SK-N-SH (cell line): Measurements from ENCODE around the gene NPAS1. TPM values are rescaled to one million over a fixed set of nuclear protein-coding genes. Genes with fewer than 3 reads are reported as not detected.

Experiments
- CTCF ChIA-PET: fragments of 300-600, 350-600 bp; formaldehyde crosslinking; extraction: SDS; loops from one replicate; lab custom pipeline; 2021; lab: Yijun Ruan, JAX
- POLR2A ChIA-PET: fragments of 350-600 bp; sonication (Branson Sonifier 250); formaldehyde crosslinking; extraction: SDS; loops from one replicate; lab custom pipeline; 2020; ENCODE audit warnings: antibody characterized with exemption, inconsistent platforms; lab: Yijun Ruan, JAX
- DNase-seq: peaks from one replicate; pipeline ENCODE4 v3.0.0; 2012
- H2AFZ ChIP-seq: fragments of 200-600 bp; sonication (generic); 2 replicates; pipeline ENCODE4 v1.8.1; 2016; ENCODE audit warnings: antibody characterized with exemption, mild to moderate bottlenecking, low read depth
- H3F3A ChIP-seq: fragments of 200-600 bp; sonication (generic); replicated peaks from 2 replicates; pipeline ENCODE3; 2016; ENCODE audit warnings: antibody characterized with exemption, mild to moderate bottlenecking; ENCODE audit not compliant: insufficient read depth
- H3K27ac ChIP-seq, 2 experiments: fragments of 200-500 bp in 1 of 2; fragments of 200-600 bp in 1 of 2; sonication (Bioruptor generic) in 1 of 2; sonication (generic), shearing (Covaris generic) in 1 of 2; 2 replicates each; pipeline versions ENCODE4 v1.5.1 to v1.6.1; 2014 to 2016; ENCODE audit warnings: low read depth in 2 of 2, inconsistent platforms in 1 of 2, low read length in 1 of 2, mild to moderate bottlenecking in 1 of 2, mixed read lengths in 1 of 2
- H3K27me3 ChIP-seq: fragments of 200-600 bp; sonication (generic), shearing (Covaris generic); 2 replicates; pipeline ENCODE4 v1.6.1; 2016; ENCODE audit warnings: mixed run types; ENCODE audit not compliant: insufficient read depth
- H3K36me3 ChIP-seq, 2 experiments: fragments of 200-500 bp in 1 of 2; fragments of 200-600 bp in 1 of 2; sonication (Bioruptor generic) in 1 of 2; sonication (generic) in 1 of 2; replicated peaks in 1 of 2; 2 replicates each; pipeline versions ENCODE3 to v1.5.1; 2014 to 2016; ENCODE audit warnings: low read length in 1 of 2, mild to moderate bottlenecking in 1 of 2; ENCODE audit not compliant: insufficient read depth in 2 of 2, control insufficient read depth in 1 of 2
- H3K4me1 ChIP-seq, 2 experiments: fragments of 200-500 bp in 1 of 2; fragments of 200-600 bp in 1 of 2; sonication (Bioruptor generic) in 1 of 2; sonication (generic), shearing (Covaris generic) in 1 of 2; 2 replicates each; pipeline versions ENCODE4 v1.5.1 to v1.6.1; 2014 to 2016; ENCODE audit warnings: low read depth in 1 of 2, low read length in 1 of 2, mixed run types in 1 of 2; ENCODE audit not compliant: insufficient read depth in 2 of 2, control insufficient read depth in 1 of 2
- H3K4me2 ChIP-seq: fragments of 200-600 bp; sonication (generic), shearing (Covaris generic); 2 replicates; pipeline ENCODE4 v1.6.1; 2017; ENCODE audit warnings: mixed run types
- H3K4me3 ChIP-seq, 2 experiments: fragments of 200-500 bp in 1 of 2; fragments of 200-600 bp in 1 of 2; sonication (Bioruptor generic) in 1 of 2; sonication (generic), shearing (Covaris generic) in 1 of 2; 2 replicates each; pipeline versions ENCODE4 v1.5.1 to v1.8.1; 2014 to 2016; ENCODE audit warnings: low read depth in 2 of 2, inconsistent platforms in 1 of 2, low read length in 1 of 2, mild to moderate bottlenecking in 1 of 2, mixed read lengths in 1 of 2, moderate library complexity in 1 of 2
- H3K79me2 ChIP-seq: fragments of 200-600 bp; sonication (generic); 2 replicates; pipeline ENCODE4 v1.8.1; 2017; ENCODE audit warnings: mild to moderate bottlenecking; ENCODE audit not compliant: insufficient read depth
- H3K9ac ChIP-seq: fragments of 200-600 bp; sonication (generic); 2 replicates; pipeline ENCODE4 v1.6.1; 2017; ENCODE audit warnings: mixed run types
- H3K9me2 ChIP-seq: fragments of 200-600 bp; sonication (generic); 2 replicates; pipeline ENCODE4 v1.6.1; 2017; ENCODE audit warnings: mixed run types
- H3K9me3 ChIP-seq: fragments of 200-600 bp; sonication (generic); 2 replicates; pipeline ENCODE4 v1.6.1; 2017; ENCODE audit warnings: mixed run types, mild to moderate bottlenecking, moderate library complexity
- H4K20me1 ChIP-seq: fragments of 200-600 bp; sonication (generic); 2 replicates; pipeline ENCODE4 v1.6.1; 2017; ENCODE audit warnings: mild to moderate bottlenecking, mixed run types; ENCODE audit not compliant: insufficient read depth
- FOSL2 ChIP-seq: IDR thresholded peaks from 2 replicates; pipeline ENCODE4 v1.4.0; 2012; ENCODE audit warnings: low read depth, mild to moderate bottlenecking, moderate library complexity, borderline replicate concordance
- FOXM1 ChIP-seq: IDR thresholded peaks from 2 replicates; pipeline ENCODE4 v1.4.0; 2012; ENCODE audit warnings: low read depth, mild to moderate bottlenecking
- GABPA ChIP-seq: IDR thresholded peaks from 2 replicates; pipeline ENCODE4 v1.4.0; 2012; ENCODE audit warnings: low read depth, mild to moderate bottlenecking
- GATA2 ChIP-seq: sonication (generic); formaldehyde crosslinking; IDR thresholded peaks from 2 replicates; pipeline ENCODE4 v1.5.0; 2020; ENCODE audit warnings: mild to moderate bottlenecking, missing genetic modification reagents
- JUND ChIP-seq: IDR thresholded peaks from 2 replicates; pipeline ENCODE4 v1.4.0; 2012
- MAX ChIP-seq: IDR thresholded peaks from 2 replicates; pipeline ENCODE4 v1.4.0; 2012; ENCODE audit warnings: low read depth
- NFIC ChIP-seq: IDR thresholded peaks from 2 replicates; pipeline ENCODE4 v1.4.0; 2012; ENCODE audit warnings: borderline replicate concordance
- POLR2AphosphoS5 ChIP-seq: IDR thresholded peaks from 2 replicates; pipeline ENCODE4 v1.6.1; 2012; ENCODE audit warnings: low read depth, low read length
- REST ChIP-seq: IDR thresholded peaks from 2 replicates; pipeline ENCODE4 v1.6.1; 2012; ENCODE audit warnings: mild to moderate bottlenecking, low read depth, low read length, moderate library complexity
- RFX5 ChIP-seq: IDR thresholded peaks from 2 replicates; pipeline ENCODE4 v1.6.1; 2012; ENCODE audit warnings: mild to moderate bottlenecking, improper control_type of control experiment, low read length
- RXRA ChIP-seq: IDR thresholded peaks from 2 replicates; pipeline ENCODE4 v1.4.0; 2012; ENCODE audit warnings: low read depth, mild to moderate bottlenecking, borderline replicate concordance
- SIN3A ChIP-seq: IDR thresholded peaks from 2 replicates; pipeline ENCODE4 v1.6.1; 2012; ENCODE audit warnings: low read depth, mild to moderate bottlenecking, low read length, moderate library complexity, borderline replicate concordance
- SMC3 ChIP-seq: IDR thresholded peaks from 2 replicates; pipeline ENCODE4 v1.6.1; 2012; ENCODE audit warnings: low read depth, low read length, improper control_type of control experiment
- TEAD4 ChIP-seq: IDR thresholded peaks from 2 replicates; pipeline ENCODE4 v1.4.0; 2012; ENCODE audit warnings: mild to moderate bottlenecking, borderline replicate concordance; ENCODE audit not compliant: insufficient read depth
- YY1 ChIP-seq: IDR thresholded peaks from 2 replicates; pipeline ENCODE4 v1.4.0; 2012; ENCODE audit warnings: low read depth, mild to moderate bottlenecking
- ZBTB33 ChIP-seq: IDR thresholded peaks from 2 replicates; pipeline ENCODE4 v1.4.0; 2012; ENCODE audit warnings: low read depth, borderline replicate concordance
- WGBS: methylation state at CpG from one replicate; pipeline ENCODE4 v1.1.6; 2017; ENCODE audit warnings: low lambda C conversion rate; 5-methylcytosine and 5-hydroxymethylcytosine counted together
- polyA plus RNA-seq, 3 experiments: library from polyadenylated mRNA; depleted of rRNA; stranded (reverse); fragments of >200 nt; gene quantifications; 2 replicates each; pipeline ENCODE4 v1.2.3, GENCODE V29; 2012

Gene NPAS1
- polyA plus RNA-seq, 1 of the 3 experiments (the other 2 are of a cell fraction), result 1.1 TPM

- no peak overlapping the region for H3K4me2 ChIP-seq
- H4K20me1 ChIP-seq, result no peaks in the 10 kb centered on the region
- H3K9me3 ChIP-seq, result no peaks in the 10 kb centered on the region
- H3K4me3 ChIP-seq, result no peak overlapping the region
- H3K36me3 ChIP-seq, result no peaks in the 10 kb centered on the region
- no peaks in the 10 kb centered on the region for H3K79me2 ChIP-seq
- no peaks in the 10 kb centered on the region for H3K27me3 ChIP-seq
- POLR2A ChIA-PET, result no interaction called here
- no peak overlapping the region for H2AFZ ChIP-seq
- no peaks in the 10 kb centered on the region for H3K9me2 ChIP-seq
- CTCF ChIA-PET, result no interaction called here
- no peak overlapping the region for H3K27ac ChIP-seq
- no peaks in the 10 kb centered on the region for H3F3A ChIP-seq
- WGBS, result 90% methylated on average over 8 of the region's 8 CpGs
- no peak for TF ChIP-seq SIN3A
- no peak for TF ChIP-seq YY1
- TF ChIP-seq RXRA, result no peak
- TF ChIP-seq GATA2 (CRISPR knock-in tag), result no peak
- TF ChIP-seq REST, result no peak
- no peak for TF ChIP-seq TEAD4
- H3K4me1 ChIP-seq, result no peaks in the 10 kb centered on the region; a peak in 1 of 4 replicates
- DNase-seq, result no peak
- H3K9ac ChIP-seq, result no peak overlapping the region
These were observed 21.2 kb downstream of the NPAS1 start for GRCh38 chr19:47040869-47041268.

GRCh38 chr19:47044946-47045866 lies 25.6 kb downstream of the NPAS1 start:
- Histone ChIP-seq H3K27ac (no peak overlapping the region), H3K9me3 (no peaks in the 10 kb centered on the region), H3K4me3 (no peak overlapping the region), H3F3A (peaks cover 3% of the 10 kb centered on the region), H3K36me3 (no peaks in the 10 kb centered on the region), H2AFZ (no peak overlapping the region), H3K4me2 (no peak overlapping the region), H3K9ac (no peak overlapping the region), H3K27me3 (no peaks in the 10 kb centered on the region), H3K79me2 (no peaks in the 10 kb centered on the region), H3K4me1 (peaks cover 4 to 5% of the 10 kb centered on the region in 2 experiments; a peak in 2 of 4 replicates), H4K20me1 (no peaks in the 10 kb centered on the region), H3K9me2 (no peaks in the 10 kb centered on the region)
- ChIA-PET CTCF (interaction anchor here (1.4 to 2.7 kb wide), 3 partner anchors 9 to 32 kb away, joined by 3 to 9 read pairs (median 9); no protein-coding TSS in a partner anchor), POLR2A (no interaction called here)
- no peak for DNase-seq
- WGBS, result 92% methylated on average over 12 of the region's 56 CpGs
- TF ChIP-seq MAX (no peak), FOXM1 (no peak), FOSL2 (no peak), TEAD4 (no peak), ZBTB33 (no peak), NFIC (no peak), JUND (no peak), SMC3 (no peak), RXRA (no peak), RFX5 (no peak), GABPA (no peak), POLR2AphosphoS5 (no peak), REST (no peak)
